GM23338 (cell line): ENCODE results near the gene MCRIP1. TPM values are rescaled to one million over a fixed set of nuclear protein-coding genes. Genes with fewer than 3 reads are reported as not detected.

ENCODE experiments used
- ATAC-seq: fragments of 200-7000 bp; cut with Tn5 transposase; 3 replicates; pipeline ENCODE4 v1.9.1; 2020
- DNase-seq: peaks from one replicate; pipeline ENCODE4 v3.0.0-alpha.2; 2015; ENCODE audit warnings: low spot score
- H2AFZ ChIP-seq: fragments of 200-600 bp; sonication (generic); 2 replicates; pipeline ENCODE4 v1.8.0; 2016; ENCODE audit warnings: antibody characterized with exemption, mild to moderate bottlenecking, moderate library complexity
- H3F3A ChIP-seq: fragments of 200-600 bp; sonication (generic); replicated peaks from 2 replicates; pipeline ENCODE4 v1.8.0; 2017; ENCODE audit warnings: antibody characterized with exemption, mixed run types, low read depth
- H3K27ac ChIP-seq: fragments of 200-600 bp; sonication (generic); 2 replicates; pipeline ENCODE4 v1.6.1; 2016; ENCODE audit warnings: low read depth
- H3K27me3 ChIP-seq: fragments of 200-600 bp; sonication (generic); 2 replicates; pipeline ENCODE4 v1.8.0; 2016; ENCODE audit warnings: mild to moderate bottlenecking, mixed run types, moderate library complexity; ENCODE audit not compliant: insufficient read depth
- H3K36me3 ChIP-seq: fragments of 200-600 bp; sonication (generic); 2 replicates; pipeline ENCODE4 v1.8.0; 2016; ENCODE audit warnings: mild to moderate bottlenecking; ENCODE audit not compliant: insufficient read depth
- H3K4me1 ChIP-seq: fragments of 200-600 bp; sonication (generic); 2 replicates; pipeline ENCODE4 v1.8.0; 2016; ENCODE audit warnings: mild to moderate bottlenecking, moderate library complexity; ENCODE audit not compliant: insufficient read depth
- H3K4me2 ChIP-seq: fragments of 200-600 bp; sonication (generic); 2 replicates; pipeline ENCODE4 v1.7.1; 2017; ENCODE audit warnings: mixed run types
- H3K4me3 ChIP-seq: fragments of 200-600 bp; sonication (generic); 2 replicates; pipeline ENCODE4 v1.6.1; 2016; ENCODE audit warnings: mixed run types
- H3K79me2 ChIP-seq: fragments of 200-600 bp; sonication (generic); replicated peaks from 2 replicates; pipeline ENCODE4 v1.8.0; 2017; ENCODE audit warnings: mild to moderate bottlenecking; ENCODE audit not compliant: insufficient read depth
- H3K9me2 ChIP-seq: fragments of 200-600 bp; sonication (generic); 2 replicates; pipeline ENCODE4 v1.8.0; 2017; ENCODE audit not compliant: insufficient read depth
- H4K20me1 ChIP-seq: fragments of 200-600 bp; sonication (generic); replicated peaks from 2 replicates; pipeline ENCODE4 v1.8.0; 2017; ENCODE audit warnings: mild to moderate bottlenecking; ENCODE audit not compliant: insufficient read depth
- H3K27ac Mint-ChIP-seq: 2 replicates; pipeline ENCODE4 v1.8.0; 2020; ENCODE audit warnings: inconsistent platforms, mild to moderate bottlenecking, moderate library complexity, mixed read lengths
- H3K27me3 Mint-ChIP-seq: 3 replicates; pipeline ENCODE4 v1.8.0; 2022; ENCODE audit warnings: low read depth, mild to moderate bottlenecking, moderate library complexity, mixed read lengths, inconsistent platforms; ENCODE audit not compliant: insufficient read depth, poor library complexity
- H3K36me3 Mint-ChIP-seq: 3 replicates; pipeline ENCODE4 v1.8.0; 2021; ENCODE audit warnings: low read depth, mild to moderate bottlenecking, inconsistent platforms, moderate library complexity, mixed read lengths
- H3K4me1 Mint-ChIP-seq: 3 replicates; pipeline ENCODE4 v1.8.0; 2020; ENCODE audit warnings: mild to moderate bottlenecking, inconsistent platforms, mixed read lengths
- H3K4me3 Mint-ChIP-seq: 3 replicates; pipeline ENCODE4 v1.8.0; 2021; ENCODE audit warnings: moderate library complexity, mild to moderate bottlenecking, inconsistent platforms, mixed read lengths
- H3K9me3 Mint-ChIP-seq: 3 replicates; pipeline ENCODE4 v1.8.0; 2020; ENCODE audit warnings: moderate library complexity, mild to moderate bottlenecking, inconsistent platforms, mixed read lengths
- CTCF ChIP-seq, 2 experiments: fragments of 200-600 bp in 1 of 2; sonication (generic) in 1 of 2; conservative IDR thresholded peaks; 2 replicates each; pipeline versions ENCODE4 v1.5.1 to v1.6.1; 2016 to 2017; ENCODE audit warnings: antibody characterized with exemption in 2 of 2, low read depth in 2 of 2, mild to moderate bottlenecking in 2 of 2, moderate library complexity in 1 of 2
- EZH2 ChIP-seq: fragments of 200-600 bp; sonication (generic); IDR thresholded peaks from one replicate; pipeline ENCODE4 v1.8.0; 2017; ENCODE audit warnings: antibody characterized with exemption, mild to moderate bottlenecking, low read depth; ENCODE audit not compliant: unreplicated experiment
- EZH2phosphoT487 ChIP-seq: fragments of 200-600 bp; sonication (generic); IDR thresholded peaks from one replicate; pipeline ENCODE4 v1.8.1; 2018; ENCODE audit warnings: antibody characterized with exemption; ENCODE audit not compliant: unreplicated experiment
- JUNB ChIP-seq: IDR thresholded peaks from one replicate; pipeline ENCODE4 v1.6.1; 2016; ENCODE audit warnings: antibody characterized with exemption; ENCODE audit not compliant: unreplicated experiment
- POLR2AphosphoS5 ChIP-seq: IDR thresholded peaks from 2 replicates; pipeline ENCODE4 v1.6.1; 2016; ENCODE audit warnings: antibody characterized with exemption, low read depth
- ZNF462 ChIP-seq: fragments of 250-450 bp; sonication (Bioruptor Pico); IDR thresholded peaks from 2 replicates; pipeline ENCODE4 v1.5.0; 2020; ENCODE audit warnings: mild to moderate bottlenecking, moderate library complexity
- polyA plus RNA-seq: library from polyadenylated mRNA; unstranded; fragments of >200 nt; fragmentation: Nextera tagmentation; extraction: Ambion mirVana; gene quantifications from 2 replicates; pipeline ENCODE4 v1.2.1, GENCODE V29; 2016
- total RNA-seq: library from RNA; depleted of rRNA; stranded (reverse); fragments of >200 nt; shearing (Covaris generic); gene quantifications from 2 replicates; pipeline ENCODE4 v1.2.3, GENCODE V29; 2014

Gene MCRIP1
- total and polyA plus RNA-seq, 2 experiments from 2014 or later = 85.2 to 101 TPM

GRCh38 chr17:81813861-81814683, 19.0 kb downstream of the MCRIP1 start:
- Histone ChIP-seq H3F3A (peaks cover 3% of the 10 kb centered on the region; the same call in 1 of the 2 replicates), H3K4me2 (no peak overlapping the region), H3K27ac (no peak overlapping the region), H3K4me3 (no peak overlapping the region), H3K27me3 (no peaks in the 10 kb centered on the region), H2AFZ (no peak overlapping the region), H3K79me2 (no peaks in the 10 kb centered on the region), H4K20me1 (no peaks in the 10 kb centered on the region), H3K9me2 (no peaks in the 10 kb centered on the region), H3K4me1 (no peaks in the 10 kb centered on the region; the same call in 1 of the 2 replicates), H3K36me3 (no peaks in the 10 kb centered on the region)
- DNase-seq (no peak), ATAC-seq (no peak)
- Mint-ChIP-seq H3K4me1 (peaks cover under 1% of the 10 kb centered on the region), H3K36me3 (no peaks in the 10 kb centered on the region; the same call in 2 of the 3 replicates), H3K27me3 (peaks cover 9% of the 10 kb centered on the region), H3K9me3 (peaks cover 4% of the 10 kb centered on the region), H3K4me3 (no peak overlapping the region), H3K27ac (no peak overlapping the region)
- TF ChIP-seq POLR2AphosphoS5 (no peak), EZH2phosphoT487 (no peak), CTCF (conservative IDR thresholded peaks at IDR 0.05; ENCODE audit: low read depth in 2 of 2) (no peak)

GRCh38 chr17:81813371-81813684, 19.8 kb downstream of the MCRIP1 start:
- Histone ChIP-seq H3K36me3 (no peaks in the 10 kb centered on the region), H3K27ac (no peak overlapping the region), H3K4me2 (no peak overlapping the region), H3K9me2 (no peaks in the 10 kb centered on the region), H3F3A (peaks cover 3% of the 10 kb centered on the region; the same call in 1 of the 2 replicates), H3K79me2 (no peaks in the 10 kb centered on the region), H4K20me1 (no peaks in the 10 kb centered on the region), H2AFZ (no peak overlapping the region), H3K4me3 (no peak overlapping the region), H3K27me3 (no peaks in the 10 kb centered on the region), H3K4me1 (no peaks in the 10 kb centered on the region; the same call in 1 of the 2 replicates)
- Mint-ChIP-seq H3K27me3 (peaks cover 11% of the 10 kb centered on the region), H3K4me3 (no peak overlapping the region), H3K36me3 (no peaks in the 10 kb centered on the region; the same call in 2 of the 3 replicates), H3K4me1 (no peaks in the 10 kb centered on the region; the same call in 1 of the 3 replicates), H3K9me3 (peaks cover 4% of the 10 kb centered on the region), H3K27ac (no peak overlapping the region)
- ATAC-seq (no peak), DNase-seq (no peak)
- TF ChIP-seq POLR2AphosphoS5 (no peak), ZNF462 (no peak), EZH2 (no peak), JUNB (no peak)
